ENCODE data around the gene GALNT11.

- TF ChIP-seq, protein P1, sequence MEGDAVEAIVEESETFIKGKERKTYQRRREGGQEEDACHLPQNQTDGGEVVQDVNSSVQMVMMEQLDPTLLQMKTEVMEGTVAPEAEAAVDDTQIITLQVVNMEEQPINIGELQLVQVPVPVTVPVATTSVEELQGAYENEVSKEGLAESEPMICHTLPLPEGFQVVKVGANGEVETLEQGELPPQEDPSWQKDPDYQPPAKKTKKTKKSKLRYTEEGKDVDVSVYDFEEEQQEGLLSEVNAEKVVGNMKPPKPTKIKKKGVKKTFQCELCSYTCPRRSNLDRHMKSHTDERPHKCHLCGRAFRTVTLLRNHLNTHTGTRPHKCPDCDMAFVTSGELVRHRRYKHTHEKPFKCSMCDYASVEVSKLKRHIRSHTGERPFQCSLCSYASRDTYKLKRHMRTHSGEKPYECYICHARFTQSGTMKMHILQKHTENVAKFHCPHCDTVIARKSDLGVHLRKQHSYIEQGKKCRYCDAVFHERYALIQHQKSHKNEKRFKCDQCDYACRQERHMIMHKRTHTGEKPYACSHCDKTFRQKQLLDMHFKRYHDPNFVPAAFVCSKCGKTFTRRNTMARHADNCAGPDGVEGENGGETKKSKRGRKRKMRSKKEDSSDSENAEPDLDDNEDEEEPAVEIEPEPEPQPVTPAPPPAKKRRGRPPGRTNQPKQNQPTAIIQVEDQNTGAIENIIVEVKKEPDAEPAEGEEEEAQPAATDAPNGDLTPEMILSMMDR (optimal IDR thresholded peaks at IDR 0.05 in 1 of 3, IDR thresholded peaks at IDR 0.05 in 1 of 3, conservative IDR thresholded peaks at IDR 0.05 in 1 of 3; ENCODE audit: extremely low read depth in 1 of 3, insufficient read depth in 2 of 3, low read length in 3 of 3): no peak
- no peak for TF ChIP-seq EZH2 (IDR thresholded peaks at IDR 0.05; ENCODE audit: low read length)
Measured at GRCh38 chr7:152112829-152113228, 87.4 kb downstream of the GALNT11 start.
